ENCODE measurements around the gene LHX4.

LHX4 gene

DNA sequence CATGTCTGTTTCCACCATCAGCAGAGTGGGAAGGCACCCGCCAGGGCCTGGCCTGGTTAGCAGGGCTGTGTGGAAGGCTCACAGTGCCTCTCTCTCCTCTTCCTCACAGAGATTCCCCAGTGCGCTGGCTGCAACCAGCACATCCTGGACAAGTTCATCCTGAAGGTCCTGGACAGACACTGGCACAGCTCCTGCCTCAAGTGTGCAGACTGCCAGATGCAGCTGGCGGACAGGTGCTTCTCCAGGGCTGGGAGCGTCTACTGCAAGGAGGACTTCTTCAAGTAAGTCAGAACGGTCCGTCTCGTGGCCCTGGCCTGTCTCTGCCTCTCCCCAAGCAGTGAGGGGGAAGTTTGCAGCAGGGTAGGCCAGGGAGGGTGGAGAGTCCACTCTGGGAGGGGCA is 18.1 kb downstream of the LHX4 start:
- Histone ChIP-seq H3K36me3 (no peaks in the 10 kb centered on the region), H3K4me3 (ENCODE audit: low read depth, low read length) (no peak overlapping the region), H3K4me1 (no peaks in the 10 kb centered on the region), H3K27me3 (peaks cover 4% of the 10 kb centered on the region; the same call in 1 of the 2 replicates), H3K9me3 (no peaks in the 10 kb centered on the region)
- DNase-seq: no peak
- TF ChIP-seq, protein P1, sequence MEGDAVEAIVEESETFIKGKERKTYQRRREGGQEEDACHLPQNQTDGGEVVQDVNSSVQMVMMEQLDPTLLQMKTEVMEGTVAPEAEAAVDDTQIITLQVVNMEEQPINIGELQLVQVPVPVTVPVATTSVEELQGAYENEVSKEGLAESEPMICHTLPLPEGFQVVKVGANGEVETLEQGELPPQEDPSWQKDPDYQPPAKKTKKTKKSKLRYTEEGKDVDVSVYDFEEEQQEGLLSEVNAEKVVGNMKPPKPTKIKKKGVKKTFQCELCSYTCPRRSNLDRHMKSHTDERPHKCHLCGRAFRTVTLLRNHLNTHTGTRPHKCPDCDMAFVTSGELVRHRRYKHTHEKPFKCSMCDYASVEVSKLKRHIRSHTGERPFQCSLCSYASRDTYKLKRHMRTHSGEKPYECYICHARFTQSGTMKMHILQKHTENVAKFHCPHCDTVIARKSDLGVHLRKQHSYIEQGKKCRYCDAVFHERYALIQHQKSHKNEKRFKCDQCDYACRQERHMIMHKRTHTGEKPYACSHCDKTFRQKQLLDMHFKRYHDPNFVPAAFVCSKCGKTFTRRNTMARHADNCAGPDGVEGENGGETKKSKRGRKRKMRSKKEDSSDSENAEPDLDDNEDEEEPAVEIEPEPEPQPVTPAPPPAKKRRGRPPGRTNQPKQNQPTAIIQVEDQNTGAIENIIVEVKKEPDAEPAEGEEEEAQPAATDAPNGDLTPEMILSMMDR (IDR thresholded peaks at IDR 0.05; ENCODE audit: low read depth, low read length): no peak

GRCh38 chr1:180248731-180249681 is 18.9 kb downstream of the LHX4 start:
- Histone ChIP-seq H3K4me3 (ENCODE audit: low read depth, low read length) (no peak overlapping the region), H3K4me1 (no peaks in the 10 kb centered on the region), H3K9me3 (no peaks in the 10 kb centered on the region), H3K27me3 (no peaks in the 10 kb centered on the region), H3K36me3 (no peaks in the 10 kb centered on the region)
- TF ChIP-seq, protein P1 (IDR thresholded peaks at IDR 0.05; ENCODE audit: low read depth, low read length): peak; percentile 40; the same call in 1 of the 2 replicates
- DNase-seq: peak; percentile 68

DNA sequence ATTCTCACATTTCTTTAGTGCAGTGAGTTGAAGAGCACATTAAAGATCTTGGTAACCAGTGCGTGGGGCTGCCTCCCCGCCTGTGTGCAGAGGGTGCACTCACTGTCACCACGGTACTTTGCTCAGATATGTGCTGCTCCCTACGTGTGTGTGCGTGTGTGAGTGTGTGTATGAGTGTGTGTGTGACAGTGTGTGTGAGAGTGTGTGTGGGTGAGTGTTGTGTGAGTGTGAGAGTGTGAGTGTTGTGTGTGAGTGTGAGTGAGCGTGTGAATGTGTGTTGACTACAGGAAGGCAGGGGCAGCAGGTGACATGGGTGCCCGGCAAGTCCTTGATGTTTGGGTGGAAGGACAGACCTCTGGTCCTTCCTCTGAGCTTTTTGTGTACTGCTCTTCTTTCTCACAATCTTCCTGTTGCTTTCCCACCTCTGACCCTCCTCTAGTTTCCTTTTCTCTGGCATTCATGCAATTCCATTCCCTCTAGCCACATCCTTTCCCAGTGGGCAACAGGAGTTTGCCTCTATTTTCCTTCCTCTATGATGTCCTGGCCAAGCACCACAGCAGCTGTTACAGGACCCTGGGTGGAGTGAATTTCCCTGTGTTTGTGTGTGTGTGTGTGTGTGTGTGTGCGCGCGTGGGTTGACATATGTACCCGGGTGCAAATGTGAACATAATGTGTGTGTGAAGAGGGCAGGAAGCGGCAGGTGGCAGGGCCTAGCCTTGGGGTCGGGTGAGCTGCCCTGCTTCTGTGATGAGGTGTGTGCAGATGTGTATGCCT is 19.8 kb downstream of the LHX4 start:
- H3K36me3 ChIP-seq: no peaks in the 10 kb centered on the region
- DNase-seq: no peak
- H3K4me1 ChIP-seq: no peaks in the 10 kb centered on the region
- no peaks in the 10 kb centered on the region for H3K9me3 ChIP-seq
- no peaks in the 10 kb centered on the region for H3K27me3 ChIP-seq
- TF ChIP-seq, protein P1 (IDR thresholded peaks at IDR 0.05; ENCODE audit: low read depth, low read length): no peak
- no peak overlapping the region for H3K4me3 ChIP-seq (ENCODE audit: low read depth, low read length)

DNA sequence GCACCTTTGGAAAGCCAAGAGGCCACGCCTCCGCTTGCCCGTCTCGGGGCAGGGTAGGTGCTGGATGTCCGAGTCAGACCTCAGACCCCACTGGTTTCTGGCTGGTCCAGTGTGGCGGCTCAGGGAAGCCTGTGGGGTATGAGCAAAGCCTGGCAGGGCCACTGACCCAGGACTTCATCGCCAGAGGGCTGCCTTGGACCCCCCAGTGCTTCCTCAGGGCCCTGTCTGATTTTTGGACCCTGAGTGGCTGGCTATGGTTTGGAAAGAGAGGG is 20.4 kb downstream of the LHX4 start:
- Histone ChIP-seq H3K36me3 (no peaks in the 10 kb centered on the region), H3K9me3 (no peaks in the 10 kb centered on the region), H3K27me3 (no peaks in the 10 kb centered on the region), H3K4me3 (ENCODE audit: low read depth, low read length) (no peak overlapping the region), H3K4me1 (no peaks in the 10 kb centered on the region; the same call in 1 of the 2 replicates)
- no peak for DNase-seq
- TF ChIP-seq, protein P1 (IDR thresholded peaks at IDR 0.05; ENCODE audit: low read depth, low read length): no peak

- Histone ChIP-seq H3K36me3 (no peaks in the 10 kb centered on the region), H3K4me1 (no peaks in the 10 kb centered on the region; the same call in 1 of the 2 replicates), H3K4me3 (ENCODE audit: low read depth, low read length) (no peak overlapping the region), H3K27me3 (no peaks in the 10 kb centered on the region), H3K9me3 (no peaks in the 10 kb centered on the region)
- TF ChIP-seq, protein P1 (IDR thresholded peaks at IDR 0.05; ENCODE audit: low read depth, low read length): no peak
- no peak for DNase-seq
Observed at GRCh38 chr1:180250883-180251509, 20.9 kb downstream of the LHX4 start.

All from BE2C (cell line).